Non-pigmented ciliary epithelial cell (primary cell): ENCODE results near the gene WNT10A.
A peak's percentile ranks its signal among the peaks of the same experiment; 100 is the strongest.
"Not testable (repeated sequence)": the region's sequence is repeated elsewhere in the genome, so short reads cannot be mapped to it uniquely, and the experiment has no call there.

ENCODE experiments used
- DNase-seq: peaks from one replicate; pipeline ENCODE4 v3.0.0-alpha.2; 2010; ENCODE audit warnings: low read depth

WNT10A gene

GRCh38 chr2:218893349-218894150 lies 12.9 kb downstream of the WNT10A start:
- DNase-seq, result no peak

- DNase-seq, result no peak
These were observed 13.7 kb downstream of the WNT10A start for GRCh38 chr2:218894151-218894879.

GRCh38 chr2:218894880-218895157 lies 14.2 kb downstream of the WNT10A start:
- DNase-seq, result no peak

GRCh38 chr2:218895326-218895725 lies 14.7 kb downstream of the WNT10A start:
- no peak for DNase-seq

GRCh38 chr2:218895759-218896500 lies 15.3 kb downstream of the WNT10A start:
- DNase-seq, result no peak

DNA sequence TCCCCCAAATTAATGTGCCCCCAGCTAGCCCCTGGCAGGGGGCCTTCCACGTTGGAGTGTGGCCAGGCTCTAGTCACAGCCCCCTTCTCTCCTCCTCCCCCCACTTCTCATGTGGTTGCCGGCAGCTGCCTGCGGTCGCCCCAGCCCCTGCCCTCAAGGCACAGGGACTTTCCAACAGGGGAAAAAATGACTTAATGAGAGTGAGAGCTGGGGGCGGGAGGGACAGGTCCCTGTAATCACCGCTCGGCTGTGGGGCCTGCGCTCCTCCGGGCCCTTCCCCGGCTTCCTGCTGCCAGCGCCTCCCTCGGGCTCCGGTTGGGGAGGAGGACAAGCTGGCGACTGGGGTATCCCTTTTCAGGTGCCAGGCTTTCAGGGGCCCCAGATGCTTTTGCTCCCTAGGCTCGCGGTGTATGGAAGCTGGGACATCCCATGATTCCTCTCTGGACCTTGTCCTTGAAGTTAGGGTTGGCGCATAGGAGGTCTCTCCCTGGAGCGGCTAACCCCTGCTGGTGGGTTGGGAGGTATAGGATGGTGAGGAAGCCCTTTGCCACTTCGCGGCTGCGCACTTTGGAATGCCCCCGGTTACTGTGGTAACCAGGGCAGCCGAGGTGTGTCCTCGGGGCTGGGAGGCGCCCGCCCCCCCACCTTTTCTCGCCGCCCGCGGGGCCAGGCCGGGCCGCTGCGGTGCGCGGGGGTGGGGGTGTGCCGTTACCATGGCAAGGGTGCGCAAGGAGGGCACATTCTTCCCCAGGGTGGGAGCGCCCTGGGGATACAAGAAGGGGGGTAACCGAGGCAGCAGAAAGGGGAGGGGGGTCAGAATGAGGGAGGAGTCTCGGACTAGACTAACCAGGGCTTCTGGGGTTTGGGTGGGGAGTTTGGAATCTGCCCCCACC lies 16.1 kb downstream of the WNT10A start:
- DNase-seq, result no peak

- no peak for DNase-seq
These were observed 16.9 kb downstream of the WNT10A start for GRCh38 chr2:218897394-218898108.

- DNase-seq, result no peak
These were observed 17.6 kb downstream of the WNT10A start for GRCh38 chr2:218898109-218898878.

- DNase-seq, result no peak
These were observed 18.5 kb downstream of the WNT10A start for GRCh38 chr2:218899147-218899546.

DNA sequence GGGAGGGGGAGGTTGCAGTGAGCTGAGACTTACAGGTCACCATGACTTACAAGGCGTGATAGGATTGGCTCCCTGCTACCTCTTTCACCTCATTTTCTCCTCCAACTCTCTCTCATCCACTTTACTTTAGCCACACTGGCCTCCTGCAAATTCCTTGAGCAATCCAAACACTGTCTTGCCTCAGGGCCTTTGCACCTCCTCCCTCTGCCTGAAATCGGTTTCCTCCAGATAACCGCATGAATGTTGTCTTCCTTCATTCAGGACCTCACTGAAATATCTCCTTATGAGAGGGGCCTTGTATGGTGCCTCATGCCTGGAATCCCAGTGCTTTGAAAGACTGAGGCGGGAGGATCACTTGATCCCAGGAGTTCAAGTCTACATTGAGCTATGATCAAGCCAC lies 21.8 kb downstream of the WNT10A start:
- DNase-seq, result no peak

DNA sequence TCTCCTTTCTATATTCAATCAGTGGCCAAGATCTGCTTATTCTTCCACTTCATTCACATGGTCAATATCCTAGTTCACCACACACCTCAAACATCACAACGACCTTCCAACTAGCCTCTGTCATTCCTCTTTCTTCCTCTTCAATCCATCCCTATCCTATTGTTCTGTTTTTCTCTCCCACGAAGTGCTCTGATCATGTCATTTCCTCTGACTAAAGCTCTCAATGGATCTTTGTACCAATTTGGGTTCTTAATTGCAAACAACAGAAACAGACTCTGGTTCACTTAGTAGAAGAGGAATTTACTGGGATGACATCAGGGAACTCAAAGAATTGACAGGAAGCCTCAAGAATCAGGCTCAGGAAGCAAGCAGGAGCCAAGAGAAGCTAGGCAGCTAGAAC lies 23.5 kb downstream of the WNT10A start:
- DNase-seq, result no peak

DNA sequence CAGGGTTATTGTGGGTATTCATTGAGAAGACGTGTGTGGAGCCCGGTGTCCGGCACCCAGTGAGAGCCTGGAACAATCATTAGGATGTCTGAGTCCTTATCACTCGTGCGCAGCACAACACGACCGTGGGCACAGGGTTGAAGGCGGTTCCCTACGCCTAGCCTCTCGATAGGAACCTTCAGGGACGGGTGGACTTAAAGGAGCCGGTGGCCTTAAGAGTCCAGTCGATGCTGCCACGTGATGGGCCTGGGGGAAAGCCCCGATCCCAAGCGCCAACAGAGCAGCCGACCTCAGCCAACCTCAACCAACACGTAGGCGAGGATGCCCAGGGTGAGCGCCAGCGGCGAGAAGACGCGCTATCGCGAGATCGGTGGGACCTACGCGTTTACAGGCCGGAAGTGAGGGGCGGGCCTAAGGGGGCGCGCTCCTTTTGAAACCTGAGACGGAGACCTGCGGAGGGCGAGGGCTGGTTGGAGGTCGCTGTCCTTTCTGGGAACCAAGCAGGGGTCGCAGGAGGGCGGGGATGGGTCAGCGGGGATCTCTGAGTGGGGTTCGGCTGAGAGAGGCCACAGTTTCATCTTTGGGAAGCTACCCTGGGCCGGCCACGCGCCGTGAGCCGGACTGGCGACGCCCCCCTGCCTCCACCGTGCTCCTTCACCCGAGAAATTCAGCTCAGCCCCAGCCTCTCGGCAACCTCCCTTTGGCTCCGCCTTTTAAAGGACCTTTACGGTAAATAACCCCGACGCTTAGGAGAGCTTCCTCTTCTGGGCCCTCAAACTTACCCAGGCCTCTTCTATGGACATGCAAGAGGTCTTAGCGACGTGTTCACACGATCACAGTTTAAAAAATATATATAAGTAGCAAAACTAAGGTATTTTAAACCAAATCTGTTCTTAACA lies 28.3 kb downstream of the WNT10A start:
- DNase-seq, result peak; percentile 43

GRCh38 chr2:218910741-218911140 lies 30.1 kb downstream of the WNT10A start:
- DNase-seq, result no peak

DNA sequence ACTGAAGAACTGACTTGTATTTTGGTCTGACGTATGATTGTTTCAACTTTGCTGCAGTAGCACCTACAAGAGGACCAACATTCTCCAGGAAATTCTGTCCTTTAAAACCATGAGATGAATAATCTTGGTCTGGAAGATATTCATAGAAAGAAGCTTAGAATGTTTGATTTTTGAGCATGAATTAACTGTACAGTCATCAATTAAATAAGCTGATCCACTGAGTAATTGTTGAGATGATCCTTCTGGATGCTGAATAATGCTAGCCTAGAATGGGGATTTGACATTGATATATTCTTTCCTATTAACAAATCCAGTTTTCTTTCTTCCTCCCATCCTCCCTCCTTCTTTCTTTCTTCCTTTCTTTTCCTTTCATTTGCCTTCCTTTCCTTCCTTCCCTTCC lies 39.9 kb downstream of the WNT10A start:
- DNase-seq, result no peak

GRCh38 chr2:218924757-218925156 lies 44.1 kb downstream of the WNT10A start:
- DNase-seq, result no peak

DNA sequence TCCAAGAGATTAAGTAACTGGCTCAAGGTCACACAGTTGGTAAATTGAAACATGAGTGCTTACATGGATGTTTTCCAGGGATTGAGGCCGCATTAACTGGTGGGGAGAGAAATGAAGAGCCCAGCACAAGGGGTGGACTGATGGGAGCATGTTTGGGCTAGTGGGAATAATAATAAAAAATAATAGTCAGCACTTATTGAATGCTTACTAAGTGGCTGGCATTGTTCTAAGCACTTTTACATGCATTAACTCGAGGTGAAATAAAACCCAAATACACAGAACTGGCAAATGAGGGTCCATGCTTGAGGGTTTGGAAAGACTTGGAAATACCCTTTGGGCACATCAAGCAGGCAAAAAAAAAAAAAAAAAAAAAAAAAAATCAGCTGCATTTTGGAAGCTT lies 44.8 kb downstream of the WNT10A start:
- DNase-seq, result no peak

DNA sequence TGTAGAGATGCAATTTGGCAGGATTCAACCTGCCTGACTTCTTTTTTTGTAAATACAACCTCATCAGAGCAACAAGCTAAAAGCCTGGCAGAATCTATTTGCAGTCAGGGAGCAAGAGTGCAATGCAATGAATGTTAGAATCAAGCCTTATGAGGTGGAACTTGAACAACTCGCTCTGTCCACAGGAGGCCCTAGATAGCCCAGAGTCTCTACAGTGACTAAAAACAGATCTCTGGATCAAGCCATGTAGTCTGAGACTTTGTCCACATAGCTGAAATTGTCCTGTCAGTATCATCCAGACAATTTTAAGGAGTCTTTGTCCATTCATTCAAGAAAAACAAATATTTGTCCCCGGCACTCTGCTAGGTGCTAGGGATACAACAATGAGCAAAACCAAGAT lies 46.8 kb downstream of the WNT10A start:
- no peak for DNase-seq

GRCh38 chr2:218927876-218928275 lies 47.2 kb downstream of the WNT10A start:
- no peak for DNase-seq

- not testable (repeated sequence) for DNase-seq
These were observed 49.8 kb downstream of the WNT10A start for GRCh38 chr2:218930488-218930887.

GRCh38 chr2:218931751-218932150 lies 51.1 kb downstream of the WNT10A start:
- DNase-seq, result not testable (repeated sequence)
